Glutamatergic neuron (in vitro differentiated cells): Measurements from ENCODE around the gene MYO5A. TPM values are rescaled to one million over a fixed set of nuclear protein-coding genes. Genes with fewer than 3 reads are reported as not detected.
A peak's percentile ranks its signal among the peaks of the same experiment; 100 is the strongest.

ENCODE experiments used
- DNase-seq: peaks from one replicate; pipeline ENCODE4 v3.0.0; 2022
- H3K27ac Mint-ChIP-seq: one replicate; pipeline ENCODE4 v1.8.0; 2020; ENCODE audit warnings: mild to moderate bottlenecking, mixed read lengths, inconsistent platforms; ENCODE audit not compliant: unreplicated experiment
- H3K27me3 Mint-ChIP-seq: one replicate; pipeline ENCODE4 v1.8.0; 2020; ENCODE audit warnings: mild to moderate bottlenecking, moderate library complexity, mixed read lengths, inconsistent platforms; ENCODE audit not compliant: unreplicated experiment
- H3K36me3 Mint-ChIP-seq: one replicate; pipeline ENCODE4 v1.8.0; 2020; ENCODE audit warnings: mild to moderate bottlenecking, mixed read lengths, inconsistent platforms; ENCODE audit not compliant: unreplicated experiment
- H3K4me1 Mint-ChIP-seq: one replicate; pipeline ENCODE4 v1.8.0; 2020; ENCODE audit warnings: mild to moderate bottlenecking, low read depth, mixed read lengths, inconsistent platforms; ENCODE audit not compliant: unreplicated experiment
- H3K4me3 Mint-ChIP-seq: one replicate; pipeline ENCODE4 v1.8.0; 2020; ENCODE audit warnings: mild to moderate bottlenecking, mixed read lengths, inconsistent platforms; ENCODE audit not compliant: unreplicated experiment
- H3K9me3 Mint-ChIP-seq: one replicate; pipeline ENCODE4 v1.8.0; 2020; ENCODE audit warnings: mild to moderate bottlenecking, moderate library complexity, mixed read lengths, inconsistent platforms; ENCODE audit not compliant: unreplicated experiment
- CTCF ChIP-seq: fragments of 200-600 bp; sonication (generic); IDR thresholded peaks from one replicate; pipeline ENCODE4 v1.5.0; 2021; ENCODE audit not compliant: partially characterized antibody, unreplicated experiment
- total RNA-seq: library from RNA; stranded (reverse); fragmentation: NEBNext Ultra II Directional; extraction: Animal tissue kit (Norgen Biotek cat#: 25700); gene quantifications from one replicate; pipeline ENCODE4 v1.2.1, GENCODE V29; 2021; ENCODE audit not compliant: unreplicated experiment

The MYO5A gene
- total RNA-seq, 1 donor from 2014 or later: 61.0 TPM

GRCh38 chr15:52277575-52277974 is 251.1 kb downstream of the MYO5A start:
- no peaks in the 10 kb centered on the region for H3K36me3 Mint-ChIP-seq
- no peak for TF ChIP-seq CTCF
- H3K9me3 Mint-ChIP-seq: peaks cover 2% of the 10 kb centered on the region
- H3K27me3 Mint-ChIP-seq: peaks cover 1% of the 10 kb centered on the region
- no peak overlapping the region for H3K4me3 Mint-ChIP-seq
- peaks cover 21% of the 10 kb centered on the region for H3K4me1 Mint-ChIP-seq
- DNase-seq: no peak
- H3K27ac Mint-ChIP-seq: no peak overlapping the region

GRCh38 chr15:52276256-52276770 is 252.4 kb downstream of the MYO5A start:
- Mint-ChIP-seq H3K27ac (no peak overlapping the region), H3K4me1 (peaks cover 16% of the 10 kb centered on the region), H3K9me3 (no peaks in the 10 kb centered on the region), H3K36me3 (no peaks in the 10 kb centered on the region), H3K27me3 (peaks cover 1% of the 10 kb centered on the region), H3K4me3 (no peak overlapping the region)
- no peak for DNase-seq
- TF ChIP-seq CTCF: no peak

- no peak for TF ChIP-seq CTCF
- Mint-ChIP-seq H3K27me3 (peaks cover 2% of the 10 kb centered on the region), H3K4me3 (no peak overlapping the region), H3K27ac (no peak overlapping the region), H3K9me3 (no peaks in the 10 kb centered on the region), H3K36me3 (no peaks in the 10 kb centered on the region), H3K4me1 (peaks cover 20% of the 10 kb centered on the region)
- DNase-seq: no peak
These were observed 265.0 kb downstream of the MYO5A start for GRCh38 chr15:52263563-52264282.

GRCh38 chr15:52262364-52262763 is 266.3 kb downstream of the MYO5A start:
- DNase-seq: no peak
- no peaks in the 10 kb centered on the region for H3K36me3 Mint-ChIP-seq
- no peaks in the 10 kb centered on the region for H3K9me3 Mint-ChIP-seq
- no peak overlapping the region for H3K4me3 Mint-ChIP-seq
- H3K27me3 Mint-ChIP-seq: peaks cover 2% of the 10 kb centered on the region
- no peak for TF ChIP-seq CTCF
- no peak overlapping the region for H3K27ac Mint-ChIP-seq
- peaks cover 24% of the 10 kb centered on the region for H3K4me1 Mint-ChIP-seq

- Mint-ChIP-seq H3K27me3 (peaks cover 2% of the 10 kb centered on the region), H3K27ac (no peak overlapping the region), H3K9me3 (no peaks in the 10 kb centered on the region), H3K36me3 (no peaks in the 10 kb centered on the region), H3K4me3 (no peak overlapping the region), H3K4me1 (peaks cover 30% of the 10 kb centered on the region)
- peak; percentile 41 for DNase-seq
- no peak for TF ChIP-seq CTCF
These were observed 267.0 kb downstream of the MYO5A start for GRCh38 chr15:52261498-52262242.
